Inferior parietal cortex (tissue), 1 donor: ENCODE data around the gene MLLT10.
"Not testable (repeated sequence)": the region's sequence is repeated elsewhere in the genome, so short reads cannot be mapped to it uniquely, and the experiment has no call there.

Source experiments
- DNase-seq: peaks from one replicate; pipeline ENCODE4 v3.0.0-alpha.2; 2016; ENCODE audit errors: extremely low spot score

The MLLT10 gene

DNA sequence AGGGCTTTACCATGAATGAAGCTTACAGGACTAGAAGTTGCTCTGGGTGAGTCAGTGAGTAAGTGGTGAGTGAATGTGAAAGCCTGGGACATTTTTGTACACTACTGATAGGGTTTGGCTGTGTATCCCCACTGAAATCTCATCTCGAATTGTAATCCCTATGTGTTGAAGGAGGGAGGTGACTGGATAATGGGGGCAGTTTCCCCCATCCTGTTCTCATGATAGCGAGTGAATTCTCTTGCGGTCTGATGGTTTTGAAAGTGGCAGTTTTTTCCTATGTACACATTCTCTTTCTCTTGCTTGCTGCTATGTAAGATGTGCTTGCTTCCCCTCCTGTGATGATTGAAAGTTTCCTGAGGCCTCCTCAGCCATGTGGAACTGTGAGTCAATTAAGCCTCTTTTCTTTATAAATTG, 47.4 kb downstream of the MLLT10 start:
- DNase-seq, result not testable (repeated sequence)

DNA sequence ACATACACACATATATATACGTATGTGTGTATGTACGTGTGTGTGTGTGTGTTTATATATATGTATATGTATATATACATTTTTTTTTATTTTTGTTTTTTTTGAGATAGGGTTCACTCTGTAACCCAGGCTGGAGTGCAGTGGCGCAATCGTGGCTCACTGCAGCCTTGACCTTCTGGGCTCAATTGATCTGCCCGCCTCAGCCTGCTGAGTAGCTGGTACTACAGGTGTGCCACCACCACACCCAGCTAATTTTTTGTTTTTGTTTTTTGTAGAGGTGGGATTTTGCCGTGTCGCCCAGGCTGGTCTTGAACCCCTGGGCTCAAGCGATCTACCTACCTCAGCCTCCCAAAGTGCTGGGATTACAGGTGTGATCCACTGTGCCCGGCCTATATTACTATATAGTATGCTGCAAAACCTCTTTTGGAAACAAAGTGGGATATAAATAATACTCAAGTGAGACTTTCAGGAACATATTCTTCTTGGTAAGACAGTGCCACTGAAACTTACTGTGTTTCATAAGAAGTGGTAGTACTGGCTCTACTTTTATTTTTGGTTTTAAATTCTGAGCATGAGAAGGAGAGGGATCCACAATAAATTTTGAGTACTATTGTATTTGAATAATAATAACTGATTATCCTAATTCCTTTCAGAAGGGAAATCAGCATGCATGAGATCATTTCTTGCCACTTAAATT, 51.0 kb downstream of the MLLT10 start:
- no peak for DNase-seq

DNA sequence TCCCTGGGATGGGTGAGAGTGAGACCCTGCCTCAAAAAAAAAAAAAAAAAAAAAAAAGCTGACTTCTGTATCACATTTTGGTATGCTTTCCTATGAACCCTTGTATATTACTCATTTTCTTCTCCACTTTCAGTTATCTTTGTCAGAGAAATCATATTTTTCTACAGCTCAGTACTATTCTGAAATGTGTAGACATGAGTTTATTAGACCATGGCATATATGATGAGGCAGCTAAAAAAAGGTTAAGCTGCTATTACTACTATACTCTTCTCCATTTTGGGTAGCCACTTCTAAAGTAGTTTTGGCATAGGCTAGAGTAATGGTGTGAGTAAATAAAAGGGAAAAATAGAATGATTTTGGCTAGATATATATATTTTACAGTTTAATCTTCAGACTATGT, 53.4 kb downstream of the MLLT10 start:
- DNase-seq, result no peak

DNA sequence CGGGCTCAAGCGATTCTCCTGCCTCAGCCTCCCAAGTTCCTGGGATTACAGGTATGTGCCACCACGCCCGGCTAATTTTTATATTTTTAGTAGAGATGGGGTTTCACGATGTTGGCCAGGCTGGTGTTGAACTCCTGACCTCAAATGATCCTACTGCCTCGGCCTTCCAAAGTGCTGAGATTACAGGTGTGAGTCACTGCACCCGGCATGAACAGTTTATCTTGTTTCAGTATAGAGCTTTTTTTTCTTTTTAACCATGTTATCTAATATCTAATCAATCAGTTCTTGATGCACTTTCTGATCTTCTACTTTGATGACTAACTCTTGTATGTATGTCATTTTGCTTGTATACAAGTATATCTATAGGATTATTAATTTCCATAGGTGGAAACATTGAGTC, 54.1 kb downstream of the MLLT10 start:
- DNase-seq, result not testable (repeated sequence)

DNA sequence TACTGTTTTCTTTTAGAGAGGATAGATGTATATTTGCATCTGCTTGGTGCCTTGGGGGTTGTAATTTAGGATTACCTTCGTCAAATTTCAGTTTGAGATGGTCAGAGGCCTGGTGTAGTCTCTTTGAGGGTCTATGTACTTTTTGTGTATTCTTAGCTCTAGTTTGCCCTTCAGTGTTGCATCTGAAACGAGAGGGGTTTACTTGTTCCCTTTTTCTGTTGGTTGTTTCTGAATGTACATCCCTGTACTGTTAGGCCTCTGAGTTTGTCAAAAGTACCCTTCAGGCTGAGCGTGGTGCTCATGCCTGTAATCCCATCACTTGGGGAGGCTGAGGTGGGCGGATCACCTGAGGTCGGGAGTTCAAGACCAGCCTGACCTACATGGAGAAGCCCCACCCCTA, 60.0 kb downstream of the MLLT10 start:
- DNase-seq, result no peak

DNA sequence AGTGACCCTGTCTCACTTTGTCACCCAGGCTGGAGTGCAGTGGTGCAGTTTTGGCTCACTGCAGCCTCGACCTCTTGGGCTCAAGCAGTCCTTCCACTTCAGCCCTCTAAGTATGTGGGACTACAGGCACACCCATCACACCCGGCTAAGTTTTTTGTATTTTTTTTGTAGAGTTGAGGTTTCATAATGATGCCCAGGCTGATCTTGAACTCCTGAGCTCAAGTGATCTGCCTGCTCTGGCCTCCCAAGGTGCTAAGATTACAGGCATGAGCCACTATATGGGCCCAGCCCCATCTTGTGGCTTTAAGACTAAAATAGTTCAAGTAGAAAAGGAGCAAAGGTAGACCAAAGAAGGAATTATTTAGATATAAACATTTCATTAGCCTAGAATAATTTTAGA, 65.5 kb downstream of the MLLT10 start:
- DNase-seq, result no peak

- DNase-seq, result no peak
Observed at GRCh38 chr10:21600804-21601433, 66.9 kb downstream of the MLLT10 start.

DNA sequence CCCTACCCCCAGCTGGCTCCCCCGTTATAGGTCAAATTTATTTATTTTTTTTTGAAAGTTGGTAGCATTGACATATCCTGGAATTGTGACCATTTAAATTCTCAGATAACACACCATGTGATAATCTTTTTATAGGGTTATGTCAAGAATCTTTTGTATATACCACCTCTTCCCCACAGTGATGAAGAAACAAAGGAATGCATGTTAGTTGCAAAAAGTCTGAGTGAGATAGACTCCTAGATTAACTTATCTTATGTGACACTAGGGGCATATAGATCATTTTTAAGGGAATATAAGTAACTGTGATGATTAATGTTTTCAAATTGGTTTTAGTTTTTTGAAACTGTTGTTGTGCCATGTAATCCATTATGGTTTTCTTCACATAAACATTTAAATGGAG, 68.3 kb downstream of the MLLT10 start:
- DNase-seq, result no peak

GRCh38 chr10:21603721-21604120, 69.7 kb downstream of the MLLT10 start:
- no peak for DNase-seq

- DNase-seq, result no peak
Observed at GRCh38 chr10:21604651-21605050, 70.6 kb downstream of the MLLT10 start.

DNA sequence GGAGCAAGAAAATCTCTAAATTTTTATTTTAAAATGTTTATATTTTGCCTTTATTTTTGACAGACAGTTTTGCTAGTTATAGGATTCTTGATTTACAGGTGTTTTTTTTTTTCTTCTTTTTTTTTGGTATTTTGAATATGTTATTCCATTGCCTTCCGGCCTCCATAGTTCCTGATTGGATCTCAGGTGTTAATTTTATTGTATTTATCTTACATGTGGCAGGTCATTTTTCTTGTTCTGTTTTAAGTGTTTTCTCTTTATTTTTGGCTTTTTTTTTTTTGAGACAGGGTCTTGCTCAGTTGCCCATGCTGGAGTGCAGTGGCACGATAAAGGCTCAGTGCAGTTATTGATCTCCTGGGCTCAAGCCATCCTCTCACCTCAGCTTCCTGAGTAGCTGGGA, 73.9 kb downstream of the MLLT10 start:
- DNase-seq, result no peak

DNA sequence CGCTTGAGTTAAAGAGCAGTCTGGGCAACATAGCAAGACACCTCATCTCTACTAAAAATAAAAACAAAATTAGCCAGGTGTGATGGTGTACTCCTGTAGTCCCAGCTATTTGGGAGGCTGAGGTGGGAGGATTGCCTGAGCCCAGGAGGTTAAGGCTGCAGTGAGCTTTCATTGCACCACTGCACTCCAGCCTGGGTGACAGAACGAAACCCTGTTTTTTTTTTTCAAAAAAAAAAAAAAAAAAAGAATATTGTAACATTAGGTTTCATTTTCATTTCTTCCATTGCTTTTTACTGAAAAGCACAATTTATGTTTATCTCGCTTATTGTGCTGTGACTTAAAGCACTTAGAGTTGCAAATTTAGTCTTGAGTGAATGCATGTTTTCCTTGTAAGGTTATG, 80.0 kb downstream of the MLLT10 start:
- no peak for DNase-seq

GRCh38 chr10:21617267-21617666, 83.2 kb downstream of the MLLT10 start:
- no peak for DNase-seq

GRCh38 chr10:21623291-21623690, 89.3 kb downstream of the MLLT10 start:
- DNase-seq, result no peak

- not testable (repeated sequence) for DNase-seq
Observed at GRCh38 chr10:21624421-21624820, 90.4 kb downstream of the MLLT10 start.

DNA sequence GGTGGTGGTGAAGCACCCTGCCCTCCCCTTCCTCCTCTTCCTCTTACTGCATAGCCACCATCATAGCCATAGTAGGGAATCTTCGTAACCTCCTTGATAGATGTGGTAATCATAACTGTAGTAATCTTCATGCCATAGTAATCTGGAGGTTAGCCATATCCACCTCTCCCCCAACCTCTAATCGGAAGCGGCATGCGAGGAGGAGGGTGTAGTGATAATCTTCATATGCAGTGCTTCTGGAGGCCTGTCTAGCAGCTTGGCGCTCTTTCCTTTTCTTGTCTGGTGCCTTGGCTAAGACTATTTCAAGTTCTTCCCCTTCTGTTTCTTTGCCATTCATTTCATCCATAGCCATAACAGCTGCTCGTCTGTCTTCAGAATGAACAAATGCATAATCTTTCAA, 90.9 kb downstream of the MLLT10 start:
- no peak for DNase-seq

DNA sequence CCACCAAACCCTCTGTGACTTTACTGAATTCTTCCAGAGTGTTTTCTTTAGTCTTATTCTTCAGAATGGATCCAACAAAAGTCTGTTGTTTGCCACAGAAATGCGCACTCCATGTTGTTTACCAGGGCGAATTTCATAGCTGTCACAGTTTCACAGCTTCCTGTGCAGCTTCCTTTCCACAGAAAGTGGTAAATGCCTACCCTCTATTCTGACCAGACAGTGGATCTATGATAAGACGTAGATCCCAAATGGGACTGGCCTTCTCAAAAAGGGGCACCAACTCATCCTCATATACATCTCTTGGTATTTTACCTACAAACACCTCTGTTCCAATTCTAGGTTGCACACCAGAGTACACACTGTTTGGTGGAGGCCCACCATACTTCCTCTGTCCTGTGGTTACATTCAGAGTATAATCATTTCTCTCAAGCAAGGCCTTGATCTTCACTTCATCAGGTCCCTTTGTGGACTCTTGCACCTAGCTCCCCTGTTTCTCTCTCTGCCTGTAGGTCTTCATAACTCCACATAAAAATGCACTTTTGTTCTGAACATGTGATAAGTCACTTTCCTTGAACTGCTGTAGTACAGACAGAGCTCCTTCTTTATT, 91.7 kb downstream of the MLLT10 start:
- no peak for DNase-seq

DNA sequence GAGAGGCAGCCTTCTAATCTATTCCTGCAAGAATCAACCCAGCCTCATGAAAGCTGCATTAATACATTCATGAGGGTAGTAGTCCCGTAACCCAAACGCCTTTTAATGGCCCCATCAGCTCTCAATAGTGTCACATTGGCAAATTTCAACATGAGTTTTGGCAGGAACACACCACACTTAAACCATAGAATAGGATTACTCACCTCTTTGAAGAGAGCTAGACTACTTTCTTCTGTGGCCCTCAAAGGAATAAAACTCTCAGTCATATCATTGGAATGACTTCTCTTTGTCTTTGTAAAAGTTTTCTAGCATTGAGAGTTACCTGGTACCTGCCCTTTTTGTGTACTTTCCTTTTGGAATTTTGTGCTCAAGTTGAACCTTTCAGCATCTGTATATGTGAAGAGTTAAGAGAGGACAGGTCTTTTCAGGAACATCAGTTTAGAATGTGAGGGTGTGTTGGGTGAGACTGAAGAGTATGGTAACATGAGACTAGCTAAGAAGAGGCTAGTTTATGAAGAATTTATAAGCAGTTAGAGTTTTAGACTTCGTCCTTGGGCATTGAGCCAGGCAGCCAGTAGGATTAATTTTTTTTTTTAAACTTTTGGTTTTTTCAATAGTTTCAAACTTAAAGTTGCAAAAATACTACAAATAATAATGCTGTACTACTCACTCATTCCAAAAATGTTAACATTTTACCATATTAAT, 92.6 kb downstream of the MLLT10 start:
- DNase-seq, result no peak

- DNase-seq, result no peak
Observed at GRCh38 chr10:21627331-21627730, 93.3 kb downstream of the MLLT10 start.

GRCh38 chr10:21628023-21628422, 94.0 kb downstream of the MLLT10 start:
- no peak for DNase-seq

- DNase-seq, result not testable (repeated sequence)
Observed at GRCh38 chr10:21628645-21629044, 94.6 kb downstream of the MLLT10 start.

DNA sequence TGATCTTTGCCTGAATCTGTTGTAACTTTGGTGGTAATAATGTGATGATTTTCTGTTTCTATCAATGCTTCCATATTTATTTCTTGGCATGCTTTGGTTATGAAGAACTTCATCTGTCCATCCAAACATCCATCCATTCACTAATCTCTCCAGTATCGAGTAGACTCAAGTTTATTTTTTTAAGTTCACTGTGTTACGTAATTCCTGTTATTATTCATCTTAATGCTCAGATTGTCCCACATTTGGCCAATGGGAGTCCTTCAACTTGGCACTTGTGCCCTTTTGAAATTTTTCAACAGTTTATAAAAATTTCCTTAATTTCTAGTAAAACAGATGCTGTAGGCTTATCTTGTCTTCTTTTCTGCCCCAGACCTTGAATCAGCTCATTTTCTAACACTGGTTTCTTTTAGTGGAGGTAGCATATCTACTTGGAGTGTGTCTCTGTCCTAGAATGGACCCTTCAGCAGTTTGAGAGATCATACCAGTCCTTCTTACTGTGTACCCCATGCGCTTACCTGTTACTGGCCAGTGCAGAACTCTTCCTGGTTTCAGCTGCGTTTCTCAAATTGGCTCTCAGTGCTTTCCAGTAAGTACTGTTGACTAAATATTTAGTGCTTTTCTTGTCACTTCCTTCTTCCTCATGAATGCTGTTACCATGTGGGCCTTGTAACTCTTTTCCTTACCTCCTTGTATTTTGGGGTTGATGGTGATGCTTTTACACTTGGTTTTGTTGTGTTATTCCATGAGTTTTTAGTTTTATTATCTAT, 100.8 kb downstream of the MLLT10 start:
- DNase-seq, result no peak
